Small intestine (tissue), 7 donors: ENCODE results near the gene SWAP70. TPM values are rescaled to one million over a fixed set of nuclear protein-coding genes. Genes with fewer than 3 reads are reported as not detected.

Experiments
- DNase-seq, 2 donors: peaks; one replicate each; pipeline versions ENCODE4 v3.0.0 to v3.0.0-alpha.2; 2013
- FAIRE-seq: peaks from 2 replicates; lab custom pipeline; 2012; peaks lifted over from hg19 to GRCh38; lab: Jason Lieb, UNC
- H3K27ac ChIP-seq, 3 donors: one replicate each; pipeline ENCODE4 v1.5.1; 2013; ENCODE audit warnings: low read length in 2 of 3, mild to moderate bottlenecking in 2 of 3, control low read depth in 1 of 3, inconsistent platforms in 1 of 3, low read depth in 1 of 3, moderate library complexity in 1 of 3
- H3K27me3 ChIP-seq, 3 donors: one replicate each; pipeline ENCODE4 v1.6.1; 2013; ENCODE audit warnings: low read length in 3 of 3, inconsistent platforms in 1 of 3; ENCODE audit not compliant: control insufficient read depth in 3 of 3, insufficient read depth in 3 of 3
- H3K36me3 ChIP-seq, 3 donors: one replicate each; pipeline ENCODE4 v1.6.1; 2013; ENCODE audit warnings: low read length in 3 of 3, inconsistent platforms in 1 of 3, low read depth in 1 of 3, mild to moderate bottlenecking in 1 of 3, moderate library complexity in 1 of 3; ENCODE audit not compliant: control insufficient read depth in 3 of 3, insufficient read depth in 2 of 3
- H3K4me1 ChIP-seq, 3 donors: one replicate each; pipeline ENCODE4 v1.6.1; 2013; ENCODE audit warnings: low read length in 2 of 3, inconsistent platforms in 1 of 3, low read depth in 1 of 3, mild to moderate bottlenecking in 1 of 3, moderate library complexity in 1 of 3; ENCODE audit not compliant: control insufficient read depth in 3 of 3, insufficient read depth in 2 of 3
- H3K4me3 ChIP-seq, 3 donors: one replicate each; pipeline ENCODE4 v1.5.1; 2013; ENCODE audit warnings: low read length in 3 of 3, control low read depth in 1 of 3, inconsistent platforms in 1 of 3, low read depth in 1 of 3, mild to moderate bottlenecking in 1 of 3, moderate library complexity in 1 of 3
- H3K9me3 ChIP-seq, 2 donors: one replicate each; pipeline ENCODE4 v1.6.1; 2013; ENCODE audit warnings: low read depth in 1 of 2, low read length in 1 of 2; ENCODE audit not compliant: control insufficient read depth in 2 of 2, insufficient read depth in 1 of 2
- WGBS, 3 donors: extraction: QIAGEN DNeasy Blood & Tissue Kit; methylation state at CpG; one replicate each; pipeline ENCODE4 v1.1.7; 2013; 5-methylcytosine and 5-hydroxymethylcytosine counted together
- polyA plus RNA-seq, 4 donors: library from polyadenylated mRNA; stranded (reverse) in 3 of 4; unstranded in 1 of 4; fragments of 200-250 nt in 3 of 4; fragments of 120-200 nt in 1 of 4; gene quantifications; one replicate each; pipeline versions ENCODE4 v1.2.1 to v1.2.3, GENCODE V29; 2013
- donor health status: healthy with polysubstance abuse.
- donor health status: control.
- donor health status: control.
- donor health status: Bipolar disorder and iron deficiency.
- donor health status: healthy.

SWAP70 gene
- polyA plus RNA-seq, 4 donors: 12.2 to 20.0 (median 12.6) TPM

- peaks cover 0 to 30% (median 0%) of the 10 kb centered on the region in 3 donors for H3K4me1 ChIP-seq
- no peak overlapping the region for H3K4me3 ChIP-seq
- peaks cover 0 to 6% (median 0%) of the 10 kb centered on the region in 3 donors for H3K36me3 ChIP-seq
- DNase-seq (peak in 1 of 2 donors; percentile 57), FAIRE-seq (no peak)
- WGBS, 3 donors: 89 to 97% (median 89%) methylated on average over 3 of the region's 3 CpGs
- H3K27ac ChIP-seq: peak overlapping the region in 2 of 3 donors; percentile 35 to 45
- H3K9me3 ChIP-seq: no peaks in the 10 kb centered on the region
- H3K27me3 ChIP-seq: no peaks in the 10 kb centered on the region
These were observed 90.2 kb downstream of the SWAP70 start for GRCh38 chr11:9754010-9754471.

DNA sequence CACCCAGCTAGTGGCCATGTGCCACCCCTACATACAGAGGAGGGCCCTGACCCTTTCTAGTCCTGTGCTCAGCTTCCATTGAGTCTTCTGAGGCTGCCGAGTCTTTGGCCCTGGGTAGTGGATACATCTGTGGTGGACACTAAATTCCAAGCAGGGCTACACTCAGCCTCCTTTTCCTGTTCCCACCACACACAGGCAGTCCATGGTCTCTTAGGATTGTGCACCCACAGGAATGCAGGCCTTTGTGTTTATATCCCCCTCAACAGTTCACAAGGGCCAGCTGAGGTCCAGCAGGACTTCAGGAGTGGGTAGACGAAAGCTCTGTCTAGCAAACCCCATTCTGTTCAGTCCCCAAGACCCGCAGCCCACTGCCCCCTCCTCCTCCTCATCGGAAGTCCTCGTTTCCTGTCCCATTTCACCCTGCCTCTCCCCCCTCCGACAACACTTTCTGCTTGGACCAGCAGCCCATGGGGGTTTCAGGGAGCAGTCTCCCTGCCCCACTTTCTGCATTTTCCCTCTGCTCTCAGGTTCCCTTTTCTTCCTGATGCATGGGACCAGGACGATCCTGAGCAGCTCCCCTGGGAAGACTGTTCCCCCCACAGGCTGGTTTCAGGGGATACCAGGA lies 91.8 kb downstream of the SWAP70 start:
- no peak overlapping the region for H3K4me3 ChIP-seq
- H3K4me1 ChIP-seq: peaks cover 0 to 45% (median 0%) of the 10 kb centered on the region in 3 donors
- WGBS, 3 donors: 44 to 70% (median 61%) methylated on average over 7 of the region's 7 CpGs
- DNase-seq (no peak), FAIRE-seq (no peak)
- H3K36me3 ChIP-seq: no peaks in the 10 kb centered on the region
- no peaks in the 10 kb centered on the region for H3K27me3 ChIP-seq
- peak overlapping the region in 1 of 3 donors; percentile 19 for H3K27ac ChIP-seq
- no peaks in the 10 kb centered on the region for H3K9me3 ChIP-seq

- H3K4me1 ChIP-seq: peaks cover 0 to 45% (median 0%) of the 10 kb centered on the region in 3 donors
- H3K36me3 ChIP-seq: no peaks in the 10 kb centered on the region
- FAIRE-seq: no peak
- no peak overlapping the region for H3K4me3 ChIP-seq
- H3K9me3 ChIP-seq: no peaks in the 10 kb centered on the region
- 85 to 97% (median 89%) methylated on average over 5 of the region's 5 CpGs for WGBS, 3 donors
- DNase-seq: no peak
- H3K27me3 ChIP-seq: no peaks in the 10 kb centered on the region
- no peak overlapping the region for H3K27ac ChIP-seq
These were observed 92.6 kb downstream of the SWAP70 start for GRCh38 chr11:9756461-9756860.

DNA sequence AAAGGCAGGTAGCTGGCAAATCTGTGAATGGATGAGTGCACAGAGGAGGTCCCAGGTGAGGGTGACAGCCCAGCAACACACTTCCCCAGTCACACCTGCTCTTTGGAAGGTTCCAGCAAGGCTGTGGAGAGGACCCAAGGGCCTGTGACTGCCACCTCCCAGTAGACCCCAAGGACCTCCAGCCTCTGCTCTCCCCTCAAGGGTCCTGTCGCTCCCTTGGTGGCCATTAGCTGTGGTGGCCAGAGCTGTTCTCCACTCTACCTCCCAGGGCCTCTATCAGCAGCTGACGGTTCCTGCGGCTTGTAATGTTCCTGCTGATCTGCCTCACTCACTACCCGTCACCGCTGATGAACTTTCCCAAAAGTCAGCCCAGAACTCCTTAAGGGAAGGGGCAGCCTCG lies 93.0 kb downstream of the SWAP70 start:
- no peak for FAIRE-seq
- Histone ChIP-seq H3K4me1 (peaks cover 0 to 43% (median 0%) of the 10 kb centered on the region in 3 donors), H3K4me3 (no peak overlapping the region), H3K36me3 (no peaks in the 10 kb centered on the region), H3K27me3 (no peaks in the 10 kb centered on the region), H3K9me3 (no peaks in the 10 kb centered on the region), H3K27ac (no peak overlapping the region)
- no peak for DNase-seq
- 91 to 96% (median 93%) methylated on average over 6 of the region's 6 CpGs for WGBS, 3 donors

- Histone ChIP-seq H3K9me3 (no peaks in the 10 kb centered on the region), H3K27me3 (no peaks in the 10 kb centered on the region), H3K4me3 (peak overlapping the region; percentile 40 to 76 (median 64)), H3K27ac (peak overlapping the region; percentile 88 to 92 (median 89)), H3K4me1 (peaks cover 0 to 39% (median 0%) of the 10 kb centered on the region in 3 donors), H3K36me3 (no peaks in the 10 kb centered on the region)
- no peak for FAIRE-seq
- peak; percentile 76 to 90 for DNase-seq
- WGBS, 3 donors: 3 to 5% (median 4%) methylated on average over 46 to 64 of the region's 64 CpGs
These were observed 94.1 kb downstream of the SWAP70 start for GRCh38 chr11:9757809-9758636.

- DNase-seq (peak; percentile 62 to 85), FAIRE-seq (no peak)
- Histone ChIP-seq H3K27me3 (no peaks in the 10 kb centered on the region), H3K9me3 (no peaks in the 10 kb centered on the region), H3K4me3 (peak overlapping the region; percentile 40 to 76 (median 64)), H3K36me3 (no peaks in the 10 kb centered on the region), H3K4me1 (peaks cover 0 to 32% (median 0%) of the 10 kb centered on the region in 3 donors), H3K27ac (peak overlapping the region; percentile 88 to 92 (median 89))
- 11 to 12% (median 12%) methylated on average over 41 to 58 of the region's 58 CpGs for WGBS, 3 donors
These were observed 95.0 kb downstream of the SWAP70 start for GRCh38 chr11:9758637-9759518.

DNA sequence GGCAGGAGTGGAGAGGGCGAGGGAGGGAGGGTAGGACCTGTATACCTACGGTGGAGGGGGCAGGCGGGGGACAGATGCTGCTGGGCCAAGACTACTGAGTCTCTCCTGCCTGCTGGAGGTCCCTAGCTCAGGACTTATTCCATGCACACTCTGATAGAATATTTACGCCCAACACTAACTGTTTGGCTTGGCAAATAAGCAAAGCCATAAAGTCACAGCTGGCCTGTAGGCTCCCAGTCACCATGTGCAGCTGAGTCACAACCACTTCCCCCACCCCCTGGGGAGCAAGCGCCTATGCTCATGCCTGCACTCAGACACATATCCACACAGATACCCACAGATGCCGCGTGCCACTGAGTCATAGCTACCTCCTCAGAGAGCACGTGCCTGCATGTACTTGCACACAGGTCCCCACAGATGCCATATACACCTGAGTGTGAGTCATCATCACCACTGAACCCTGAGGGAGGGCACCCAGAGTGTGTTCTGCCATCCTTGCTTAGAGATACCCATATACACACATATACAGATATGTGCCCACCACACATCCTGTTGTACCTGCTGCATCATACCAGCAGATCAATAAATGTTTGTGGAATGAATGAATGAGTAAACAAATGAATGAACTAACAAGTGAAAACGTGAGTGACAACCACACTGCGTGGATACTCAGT lies 95.8 kb downstream of the SWAP70 start:
- Histone ChIP-seq H3K9me3 (no peaks in the 10 kb centered on the region), H3K36me3 (no peaks in the 10 kb centered on the region), H3K4me1 (peaks cover 0 to 29% (median 0%) of the 10 kb centered on the region in 3 donors), H3K4me3 (peak overlapping the region in 2 of 3 donors; percentile 64 to 76), H3K27ac (peak overlapping the region; percentile 88 to 92 (median 89)), H3K27me3 (no peaks in the 10 kb centered on the region)
- WGBS, 3 donors: 19 to 34% (median 33%) methylated on average over 10 of the region's 10 CpGs
- FAIRE-seq (no peak), DNase-seq (peak; percentile 90 to 91)
